Natural killer cell (primary cell): ENCODE measurements around the gene PCDHA3. TPM values are rescaled to one million over a fixed set of nuclear protein-coding genes. Genes with fewer than 3 reads are reported as not detected.
"Not testable (repeated sequence)": the region's sequence is repeated elsewhere in the genome, so short reads cannot be mapped to it uniquely, and the experiment has no call there.

Experiments used
- ATAC-seq, 3 donors: fragments of 150-1000 bp in 2 of 3; fragments of 200-7000 bp in 1 of 3; cut with Tn5 transposase; 1 replicate in 1 of 3; 2 replicates in 2 of 3; pipeline ENCODE4 v1.10.0; 2021; ENCODE audit warnings: mild to moderate bottlenecking in 2 of 3, moderate library complexity in 2 of 3
- DNase-seq, 2 donors: peaks; one replicate each; pipeline versions ENCODE4 v3.0.0 to v3.0.0-alpha.2; 2013 to 2021; ENCODE audit warnings: mixed read lengths in 1 of 2
- H3K27ac ChIP-seq: one replicate; pipeline ENCODE4 v1.5.1; 2013; ENCODE audit warnings: mild to moderate bottlenecking, low read length
- H3K27me3 ChIP-seq: one replicate; pipeline ENCODE4 v1.6.1; 2013; ENCODE audit warnings: low read length; ENCODE audit not compliant: control insufficient read depth, insufficient read depth
- H3K36me3 ChIP-seq: one replicate; pipeline ENCODE4 v1.6.1; 2013; ENCODE audit warnings: low read length; ENCODE audit not compliant: control insufficient read depth, insufficient read depth
- H3K4me1 ChIP-seq: one replicate; pipeline ENCODE4 v1.6.1; 2013; ENCODE audit warnings: low read length; ENCODE audit not compliant: control insufficient read depth, insufficient read depth
- H3K4me3 ChIP-seq: one replicate; pipeline ENCODE4 v1.5.1; 2013; ENCODE audit warnings: low read length
- H3K9me3 ChIP-seq: one replicate; pipeline ENCODE4 v1.6.1; 2013; ENCODE audit warnings: low read length; ENCODE audit not compliant: control insufficient read depth, insufficient read depth
- H3K27ac Mint-ChIP-seq, 2 donors: one replicate each; pipeline ENCODE4 v1.8.0; 2022; ENCODE audit warnings: mild to moderate bottlenecking in 2 of 2, mixed read lengths in 2 of 2, moderate library complexity in 1 of 2
- H3K27me3 Mint-ChIP-seq, 2 donors: one replicate each; pipeline ENCODE4 v1.8.0; 2022; ENCODE audit warnings: low read depth in 2 of 2, mixed read lengths in 2 of 2
- H3K36me3 Mint-ChIP-seq: one replicate; pipeline ENCODE4 v1.8.0; 2022; ENCODE audit warnings: mixed read lengths
- H3K4me1 Mint-ChIP-seq, 2 donors: one replicate each; pipeline ENCODE4 v1.8.0; 2022; ENCODE audit warnings: mixed read lengths in 2 of 2
- H3K4me3 Mint-ChIP-seq: one replicate; pipeline ENCODE4 v1.8.0; 2022; ENCODE audit warnings: mild to moderate bottlenecking, moderate library complexity, mixed read lengths
- H3K9me3 Mint-ChIP-seq, 2 donors: one replicate each; pipeline ENCODE4 v1.8.0; 2022; ENCODE audit warnings: mixed read lengths in 2 of 2
- CTCF ChIP-seq: fragments of 200-600 bp; IDR thresholded peaks from one replicate; pipeline ENCODE4 v1.8.0; 2022; ENCODE audit warnings: antibody characterized with exemption
- WGBS: methylation state at CpG from one replicate; pipeline ENCODE4 v1.1.7; 2013; ENCODE audit warnings: missing lambda C conversion rate; ENCODE audit not compliant: insufficient coverage; 5-methylcytosine and 5-hydroxymethylcytosine counted together
- intact Hi-C: fragments of 100-400 bp; cut with micrococcal nuclease; formaldehyde crosslinking; loops from one replicate; pipeline ENCODE4 v1.14.2; 2022
- total RNA-seq, 4 donors: library from RNA; stranded (reverse); fragments of 120-200 nt in 1 of 4; gene quantifications; one replicate each; pipeline versions ENCODE4 v1.2.3 to v1.2.4, GENCODE V29; 2013 to 2022

The PCDHA3 gene
- total RNA-seq, 3 donors from 2014 or later (not counting 1 experiment from before 2014, with no cell fraction given): not detected

- no peak overlapping the region for H3K27ac Mint-ChIP-seq
Observed at GRCh38 chr5:140791089-140791488, 9.8 kb upstream of the PCDHA3 start.

GRCh38 chr5:140794595-140795258, 6.1 kb upstream of the PCDHA3 start, which contains the start of gene PCDHA2:
TSS of gene PCDHA2 (plus strand) at chr5:140794852.
- H3K4me3 Mint-ChIP-seq: no peak within 1 kb of the TSS
- H3K4me3 ChIP-seq: no peak within 1 kb of the TSS
- H3K27me3 Mint-ChIP-seq: peaks cover 11 to 19% of the 10 kb centered on the region in 2 donors
- H3K27ac Mint-ChIP-seq: no peak within 1 kb of the TSS
- WGBS: 31% methylated on average over 27 of the region's 27 CpGs
- no peaks in the 10 kb centered on the region for H3K4me1 ChIP-seq
- DNase-seq (no peak), ATAC-seq (no peak)
- H3K9me3 Mint-ChIP-seq: peaks cover 3 to 6% of the 10 kb centered on the region in 2 donors
- H3K36me3 Mint-ChIP-seq: peaks cover 20% of the 10 kb centered on the region
- H3K27me3 ChIP-seq: peaks cover 10% of the 10 kb centered on the region
- H3K4me1 Mint-ChIP-seq: no peaks in the 10 kb centered on the region
- no peak within 1 kb of the TSS for H3K27ac ChIP-seq
- intact Hi-C loops: no loop called here
- H3K36me3 ChIP-seq: no peaks in the 10 kb centered on the region
- TF ChIP-seq CTCF: no peak
- H3K9me3 ChIP-seq: peaks cover 15% of the 10 kb centered on the region

More at GRCh38 chr5:140791089-140791488, 9.8 kb upstream of the PCDHA3 start:
- no peak for DNase-seq
- H3K4me3 Mint-ChIP-seq: no peak overlapping the region
- H3K36me3 ChIP-seq: no peaks in the 10 kb centered on the region
- no peaks in the 10 kb centered on the region for H3K4me1 ChIP-seq
- no peaks in the 10 kb centered on the region for H3K4me1 Mint-ChIP-seq
- no peak overlapping the region for H3K27ac ChIP-seq
- peaks cover 3 to 6% of the 10 kb centered on the region in 2 donors for H3K9me3 Mint-ChIP-seq
- 19% methylated on average over 2 of the region's 2 CpGs for WGBS
- H3K36me3 Mint-ChIP-seq: peaks cover 20% of the 10 kb centered on the region
- ATAC-seq: no peak
- peaks cover 14 to 19% of the 10 kb centered on the region in 2 donors for H3K27me3 Mint-ChIP-seq
- no peak overlapping the region for H3K4me3 ChIP-seq
- peaks cover 13% of the 10 kb centered on the region for H3K27me3 ChIP-seq
- no peak for TF ChIP-seq CTCF
- H3K9me3 ChIP-seq: peaks cover 30% of the 10 kb centered on the region
- intact Hi-C loops: no loop called here

DNA sequence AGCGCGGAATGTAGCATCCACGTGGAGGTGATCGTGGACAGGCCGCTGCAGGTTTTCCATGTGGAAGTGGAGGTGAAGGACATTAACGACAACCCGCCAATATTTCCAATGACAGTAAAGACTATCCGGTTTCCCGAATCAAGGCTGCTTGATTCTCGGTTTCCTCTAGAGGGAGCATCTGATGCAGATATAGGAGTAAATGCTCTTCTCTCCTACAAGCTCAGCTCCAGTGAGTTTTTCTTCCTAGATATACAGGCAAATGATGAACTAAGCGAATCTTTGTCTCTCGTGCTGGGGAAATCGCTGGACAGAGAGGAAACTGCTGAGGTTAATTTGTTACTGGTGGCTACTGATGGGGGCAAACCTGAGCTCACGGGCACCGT, 5.6 kb upstream of the PCDHA3 start:
- no peak for TF ChIP-seq CTCF
- no peak for ATAC-seq
- intact Hi-C loops: no loop called here
- H3K4me3 Mint-ChIP-seq: no peak overlapping the region
- Histone ChIP-seq H3K9me3 (peaks cover 15% of the 10 kb centered on the region), H3K27me3 (peaks cover 10% of the 10 kb centered on the region), H3K4me1 (no peaks in the 10 kb centered on the region), H3K27ac (no peak overlapping the region), H3K36me3 (no peaks in the 10 kb centered on the region), H3K4me3 (no peak overlapping the region)
- peaks cover 11 to 19% of the 10 kb centered on the region in 2 donors for H3K27me3 Mint-ChIP-seq
- WGBS: 39% methylated on average over 14 of the region's 15 CpGs
- peaks cover 3 to 6% of the 10 kb centered on the region in 2 donors for H3K9me3 Mint-ChIP-seq
- H3K27ac Mint-ChIP-seq: no peak overlapping the region
- no peaks in the 10 kb centered on the region for H3K4me1 Mint-ChIP-seq
- no peak for DNase-seq
- H3K36me3 Mint-ChIP-seq: peaks cover 20% of the 10 kb centered on the region

- H3K9me3 Mint-ChIP-seq: not testable (repeated sequence)
Observed at GRCh38 chr5:140796072-140796717, 4.7 kb upstream of the PCDHA3 start.

More at GRCh38 chr5:140796072-140796717, 4.7 kb upstream of the PCDHA3 start:
- peaks cover 16% of the 10 kb centered on the region for H3K27me3 ChIP-seq
- 63% methylated on average over 72 of the region's 72 CpGs for WGBS
- intact Hi-C loops, H3K4me3 Mint-ChIP-seq, ATAC-seq, H3K36me3 ChIP-seq, H3K4me1 Mint-ChIP-seq, H3K4me3 ChIP-seq, H3K27ac ChIP-seq, H3K4me1 ChIP-seq, H3K27ac Mint-ChIP-seq, DNase-seq: not testable (repeated sequence)
- Mint-ChIP-seq H3K27me3 (peaks cover 11 to 19% of the 10 kb centered on the region in 2 donors), H3K36me3 (peaks cover 17% of the 10 kb centered on the region)
- H3K9me3 ChIP-seq: peaks cover 15% of the 10 kb centered on the region
